ENCODE results near the gene FKBP9.

Gene FKBP9

DNA sequence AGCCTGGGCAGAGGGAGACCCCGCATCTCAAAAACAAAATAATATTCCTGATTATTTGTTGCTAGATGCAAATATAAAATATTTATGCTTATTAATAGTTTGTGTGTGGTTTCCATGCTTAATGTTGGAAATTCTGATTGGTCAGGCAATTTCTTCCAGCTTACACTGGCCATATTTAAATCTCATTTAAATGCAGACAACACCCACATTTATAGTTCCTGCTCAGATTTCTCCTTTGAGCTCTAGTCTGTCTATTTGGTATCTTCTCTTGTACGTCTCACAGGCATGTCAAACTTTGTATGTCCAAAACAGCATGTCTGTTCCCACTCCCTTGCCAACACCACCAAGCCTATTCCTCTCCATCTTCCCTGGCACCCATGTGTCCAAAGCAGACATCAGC, 52.5 kb downstream of the FKBP9 start:
- DNase-seq (ENCODE audit: low spot score) = no peak

GRCh38 chr7:33012364-33012763, 55.1 kb downstream of the FKBP9 start:
- no peak for DNase-seq (ENCODE audit: low spot score)

- DNase-seq (ENCODE audit: low spot score) = no peak
Measured at GRCh38 chr7:33024189-33024757, 67.0 kb downstream of the FKBP9 start.

DNA sequence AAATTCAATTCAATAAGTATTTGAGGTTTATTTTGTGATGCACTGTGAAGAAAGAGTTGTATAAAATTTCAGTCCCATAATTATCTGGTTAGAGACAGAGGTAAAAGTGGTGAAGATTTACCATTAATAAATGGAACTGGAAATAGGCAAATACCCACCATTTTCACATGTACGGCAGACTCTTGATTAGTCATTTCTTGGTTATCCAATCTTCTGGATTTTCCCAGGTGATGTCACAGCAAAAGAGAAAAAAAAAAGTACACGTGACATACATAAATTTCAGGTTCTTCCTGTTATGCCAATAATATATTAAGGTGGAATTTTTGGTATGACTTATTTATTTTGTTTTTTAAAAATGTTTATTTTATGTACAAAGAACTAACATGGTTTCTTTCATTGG, 78.5 kb downstream of the FKBP9 start:
- DNase-seq (ENCODE audit: low spot score) = no peak

- peak; percentile 25 for DNase-seq (ENCODE audit: low spot score)
Measured at GRCh38 chr7:33038639-33039038, 81.4 kb downstream of the FKBP9 start.

- peak; percentile 69 for DNase-seq (ENCODE audit: low spot score)
Measured at GRCh38 chr7:33039257-33039902, 82.1 kb downstream of the FKBP9 start.

- DNase-seq (ENCODE audit: low spot score) = no peak
Measured at GRCh38 chr7:33039903-33040292, 82.7 kb downstream of the FKBP9 start.

DNA sequence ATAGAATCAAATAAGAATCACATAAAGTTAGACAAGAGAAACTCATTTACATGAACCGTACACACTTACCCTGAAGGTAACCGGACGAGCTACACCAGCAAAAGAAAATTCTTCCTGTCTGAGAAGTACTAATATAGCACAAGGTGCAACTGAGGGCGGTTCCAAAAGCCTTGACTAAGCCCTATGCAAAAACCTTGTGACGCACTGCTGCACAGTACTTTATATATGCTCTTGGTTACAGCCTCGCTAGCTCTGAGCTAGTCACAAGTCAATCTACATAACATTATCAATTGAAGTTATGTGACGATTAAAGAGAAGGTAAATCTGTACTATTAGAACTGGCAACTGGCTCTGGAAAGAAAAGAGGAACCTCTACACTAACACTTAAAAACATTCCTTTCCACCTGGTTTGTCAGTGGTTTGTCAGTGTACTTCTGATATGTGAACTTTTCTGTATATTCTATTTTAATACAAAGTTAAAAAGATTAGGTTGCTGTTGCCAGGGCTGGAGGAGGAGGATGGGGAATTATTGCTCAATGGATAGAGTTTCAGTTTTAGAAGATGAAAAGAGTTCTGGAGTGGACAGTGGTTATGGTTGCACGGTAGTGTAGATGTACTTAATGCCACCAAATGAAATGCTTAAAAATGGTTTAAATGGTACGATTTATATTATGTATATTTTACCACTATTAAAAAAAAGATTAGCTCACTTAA, 83.7 kb downstream of the FKBP9 start:
- peak; percentile 97 for DNase-seq (ENCODE audit: low spot score)

DNA sequence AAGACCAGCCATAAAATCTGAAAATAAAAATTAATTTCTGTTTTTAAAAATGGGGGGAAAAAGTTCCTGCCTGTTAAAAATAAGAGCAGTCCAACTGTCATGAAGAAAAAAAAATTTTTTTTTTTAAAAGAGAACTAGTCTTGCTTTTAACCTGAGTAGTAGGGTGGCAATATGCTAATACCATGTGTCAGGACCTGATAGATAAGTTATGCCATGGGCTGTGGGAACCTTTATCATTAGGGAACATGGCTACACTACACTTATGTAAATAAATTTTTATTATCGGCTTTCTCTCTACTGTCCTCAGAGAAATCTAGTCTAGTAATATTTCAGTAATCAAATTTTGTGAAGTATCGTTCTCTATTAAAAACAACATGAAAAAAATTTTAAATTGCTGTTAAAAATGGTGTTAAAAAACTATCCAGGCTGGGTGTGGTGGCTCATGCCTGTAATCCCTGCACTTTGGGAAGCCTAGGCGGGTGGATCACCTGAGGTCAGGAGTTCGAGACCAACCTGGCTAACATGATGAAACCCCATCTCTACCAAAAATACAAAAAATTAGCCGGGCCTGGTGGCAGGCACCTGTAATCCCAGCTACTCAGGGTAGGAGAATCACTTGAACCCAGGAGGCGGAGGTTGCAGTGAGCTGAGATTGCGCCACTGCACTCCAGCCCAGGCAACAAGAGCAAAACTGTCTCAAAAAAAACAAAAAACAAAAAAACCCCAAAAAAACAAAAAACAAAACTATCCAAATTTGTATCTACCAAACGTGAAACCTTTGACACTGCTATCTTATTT, 84.6 kb downstream of the FKBP9 start:
- DNase-seq (ENCODE audit: low spot score) = peak; percentile 30

DNA sequence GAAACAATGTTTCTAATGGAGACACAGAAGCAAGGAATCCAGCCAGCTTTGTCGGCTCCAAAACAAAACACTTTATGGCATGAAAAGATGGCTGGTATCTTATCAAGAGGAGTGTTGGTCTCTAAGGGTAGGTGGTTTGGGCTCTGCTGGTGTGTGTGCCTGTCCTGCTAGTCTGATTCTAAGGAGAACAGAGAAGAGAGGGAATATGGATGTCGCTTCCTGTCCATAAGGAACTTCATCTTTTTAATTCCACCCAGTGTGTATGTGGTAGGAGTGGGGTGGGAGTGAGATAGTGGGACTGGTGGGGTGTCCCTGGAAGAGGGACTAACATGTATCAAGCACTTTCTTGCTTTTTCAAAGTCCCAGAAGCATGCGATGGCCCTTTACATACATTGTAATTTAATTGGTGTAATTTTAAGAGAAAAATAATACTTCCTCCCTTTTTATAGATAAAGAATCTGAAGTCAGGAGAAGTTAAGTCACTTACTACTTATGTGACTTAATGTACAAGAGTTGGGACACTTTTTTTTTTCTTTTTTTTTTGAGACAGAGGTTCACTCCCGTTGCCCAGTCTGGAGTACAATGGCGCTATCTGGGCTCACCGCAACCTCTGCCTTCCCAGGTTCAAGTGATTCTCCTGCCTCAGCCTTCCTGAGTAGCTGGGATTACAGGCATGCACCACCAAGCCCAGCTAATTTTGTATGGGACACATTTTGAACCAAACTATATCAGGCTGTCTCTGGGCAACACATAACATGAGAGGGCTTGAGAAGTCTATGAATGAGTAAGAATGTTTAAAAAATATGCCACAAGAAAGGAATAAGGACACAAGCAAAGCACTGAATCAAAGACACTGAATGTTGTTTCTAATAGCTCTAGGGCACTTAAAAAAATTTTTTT, 86.5 kb downstream of the FKBP9 start:
- no peak for DNase-seq (ENCODE audit: low spot score)

DNA sequence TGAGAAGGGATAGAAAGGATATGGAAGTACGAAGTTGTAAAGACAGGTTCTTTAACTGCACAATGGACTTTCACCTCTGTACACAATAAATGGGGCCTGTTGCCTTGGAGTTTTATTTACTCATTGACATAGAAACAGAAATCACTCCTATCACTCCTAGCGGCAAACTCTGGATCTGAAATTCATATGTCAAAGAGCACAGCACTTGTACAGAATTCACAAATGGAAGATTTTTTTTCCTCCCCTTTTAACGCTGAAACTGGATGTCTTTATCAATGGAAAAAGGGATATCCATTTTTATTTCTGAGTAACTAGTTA, 87.1 kb downstream of the FKBP9 start:
- no peak for DNase-seq (ENCODE audit: low spot score)

GRCh38 chr7:33044986-33045385, 87.7 kb downstream of the FKBP9 start:
- DNase-seq (ENCODE audit: low spot score) = no peak

- no peak for DNase-seq (ENCODE audit: low spot score)
Measured at GRCh38 chr7:33048257-33048656, 91.0 kb downstream of the FKBP9 start.

DNA sequence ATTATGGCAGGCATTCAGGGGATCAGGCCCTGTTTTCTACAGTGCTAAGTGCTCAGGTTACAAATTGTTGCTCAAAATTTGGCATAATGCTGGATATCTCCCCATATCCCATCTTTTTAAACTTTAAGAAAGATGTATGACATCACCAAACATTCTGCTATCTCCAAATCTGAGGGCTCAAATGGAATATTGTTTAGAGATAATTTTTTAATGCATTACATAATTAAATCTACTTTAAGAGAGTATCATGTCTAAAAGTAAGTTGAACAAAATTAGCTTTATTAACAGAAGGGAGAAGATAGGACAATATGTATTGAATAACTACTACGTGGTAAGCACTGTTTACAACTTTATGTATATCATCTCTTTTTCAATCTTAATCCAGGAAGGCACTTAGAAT, 91.5 kb downstream of the FKBP9 start:
- DNase-seq (ENCODE audit: low spot score) = no peak

DNA sequence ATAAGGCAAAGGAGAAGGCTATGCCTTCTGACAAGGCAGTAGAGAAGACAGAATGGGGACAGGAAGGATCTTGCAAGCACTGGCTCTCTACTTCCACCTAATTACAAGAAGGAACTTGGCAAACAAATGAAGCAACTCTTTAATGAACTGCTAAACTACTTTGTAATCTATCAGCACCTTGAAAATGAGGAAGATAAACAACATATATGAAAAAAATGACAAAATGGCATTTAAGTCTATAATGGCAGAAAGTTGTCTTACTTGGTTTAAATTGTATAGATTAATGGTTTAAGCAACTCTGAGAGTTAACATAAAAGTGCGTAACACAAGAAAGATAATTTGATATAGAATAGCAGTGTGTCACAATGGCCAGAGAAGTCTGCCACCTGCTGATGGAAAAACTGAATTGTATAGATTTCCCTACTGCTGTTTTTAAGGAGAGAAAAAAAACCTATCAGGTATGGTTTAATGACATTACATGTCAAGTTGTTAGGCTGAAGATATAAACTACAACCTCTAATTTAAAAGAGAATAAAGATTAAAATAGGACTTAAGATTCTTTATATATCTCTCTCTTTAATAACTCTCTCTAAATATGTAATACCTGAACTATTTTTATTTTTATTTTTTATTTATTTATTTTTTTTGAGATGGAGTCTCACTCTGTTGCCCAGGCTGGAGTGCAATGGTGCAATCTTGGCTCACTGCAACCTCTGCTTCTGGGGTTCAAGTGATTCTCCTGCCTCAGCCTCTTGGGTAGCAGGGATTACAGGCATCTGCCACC, 93.5 kb downstream of the FKBP9 start:
- DNase-seq (ENCODE audit: low spot score) = peak; percentile 84

DNA sequence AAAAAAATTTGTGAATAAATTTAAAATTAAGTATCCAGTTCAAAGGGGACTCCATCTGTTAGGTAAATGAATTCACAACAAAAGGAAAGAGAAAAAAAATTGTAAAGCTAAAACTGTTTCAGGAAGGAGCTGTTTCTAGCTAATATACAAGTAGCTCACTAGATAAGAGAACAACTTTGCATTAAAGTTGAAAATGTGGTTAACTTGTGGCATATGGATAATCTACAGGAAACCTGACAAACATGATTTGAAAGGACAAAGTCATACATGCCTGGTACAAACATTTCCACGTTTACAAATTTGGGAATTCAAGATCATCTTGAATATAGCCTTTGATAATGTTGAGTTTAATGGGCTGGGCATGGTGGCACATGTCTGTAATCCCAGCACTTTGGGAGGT, 96.5 kb downstream of the FKBP9 start:
- DNase-seq (ENCODE audit: low spot score) = no peak

- no peak for DNase-seq (ENCODE audit: low spot score)
Measured at GRCh38 chr7:33054261-33054964, 97.2 kb downstream of the FKBP9 start.

DNA sequence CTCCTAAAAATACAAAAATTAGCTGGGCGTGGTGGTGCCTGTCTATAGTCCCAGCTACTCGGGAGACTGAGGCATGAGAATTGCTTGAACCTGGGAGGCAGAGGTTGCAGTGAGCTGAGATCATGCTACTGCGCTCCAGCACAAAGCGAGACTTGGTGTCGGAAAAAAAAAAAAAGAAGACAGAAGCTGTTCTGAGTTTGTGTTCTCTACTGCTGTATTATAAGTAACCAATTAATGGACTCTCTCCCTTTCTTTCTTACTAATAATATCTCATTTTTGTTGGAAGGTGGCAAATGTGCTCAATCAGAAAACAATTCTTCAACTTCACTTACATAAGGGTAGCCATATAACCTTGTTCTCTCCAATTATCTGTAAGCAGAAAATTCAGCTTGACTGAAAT, 97.9 kb downstream of the FKBP9 start:
- no peak for DNase-seq (ENCODE audit: low spot score)
